Measurements from ENCODE around the gene PPP1R12C. TPM values are rescaled to one million over a fixed set of nuclear protein-coding genes. Genes with fewer than 3 reads are reported as not detected.
"Not testable (repeated sequence)": the region's sequence is repeated elsewhere in the genome, so short reads cannot be mapped to it uniquely, and the experiment has no call there.

PPP1R12C gene
- total RNA-seq, 1 experiment from 2014 or later = 41.5 TPM

DNA sequence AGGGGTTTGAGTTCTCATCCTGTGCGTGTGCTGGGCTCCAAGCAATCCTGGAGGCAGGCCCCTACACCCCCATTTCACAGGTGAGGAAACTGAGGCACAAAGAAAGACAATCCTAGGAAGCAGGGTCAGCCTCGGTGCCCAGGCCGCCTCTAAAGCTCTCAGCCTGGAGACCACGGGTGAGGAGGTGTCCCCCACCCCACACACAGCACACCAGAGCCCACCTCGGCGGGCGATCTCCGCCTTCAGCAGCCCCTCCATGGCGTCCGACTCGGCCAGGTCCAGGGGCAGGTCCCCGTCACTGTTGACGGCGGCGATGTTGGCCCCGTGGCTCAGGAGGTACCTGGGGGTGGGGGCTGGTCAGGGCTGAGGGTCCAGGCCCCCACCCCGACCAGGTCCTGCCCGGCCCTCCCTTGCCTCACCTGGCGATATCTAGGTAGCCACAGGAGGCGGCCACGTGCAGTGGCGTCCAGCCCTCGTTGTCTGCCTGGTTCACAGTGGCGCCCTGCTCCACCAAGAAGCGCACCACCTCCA is 5.1 kb downstream of the PPP1R12C start:
- DNase-seq (ENCODE audit: low read depth) = no peak

DNA sequence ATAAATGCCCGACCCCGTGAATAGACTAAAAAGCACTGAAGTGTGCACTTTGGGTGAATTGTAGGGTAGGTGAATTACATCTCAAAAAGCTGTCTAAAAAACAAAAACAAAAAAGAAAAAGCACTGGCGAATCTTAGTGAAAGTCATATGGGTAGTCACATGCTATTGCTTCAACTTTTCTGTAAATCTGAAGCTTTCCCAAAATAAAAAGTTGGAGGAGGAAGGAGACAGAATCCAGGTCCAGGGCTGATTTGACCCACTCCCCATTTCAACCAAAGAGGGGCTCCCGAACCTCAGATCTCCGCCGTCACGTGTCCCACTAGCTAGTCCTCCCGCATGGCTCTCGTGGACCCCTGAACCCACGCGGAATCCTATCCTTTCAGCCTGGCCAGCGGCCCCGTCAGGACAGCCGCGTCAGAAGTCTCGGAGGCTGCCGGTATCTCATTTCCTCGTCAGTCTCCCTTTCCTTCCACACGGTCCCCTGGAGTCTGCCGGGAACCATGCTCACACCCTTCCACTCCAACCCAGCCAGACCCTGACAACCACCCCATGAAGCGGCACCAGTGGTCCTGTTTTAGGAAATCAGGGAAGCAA is 6.1 kb downstream of the PPP1R12C start:
- no peak for DNase-seq (ENCODE audit: low read depth)

DNA sequence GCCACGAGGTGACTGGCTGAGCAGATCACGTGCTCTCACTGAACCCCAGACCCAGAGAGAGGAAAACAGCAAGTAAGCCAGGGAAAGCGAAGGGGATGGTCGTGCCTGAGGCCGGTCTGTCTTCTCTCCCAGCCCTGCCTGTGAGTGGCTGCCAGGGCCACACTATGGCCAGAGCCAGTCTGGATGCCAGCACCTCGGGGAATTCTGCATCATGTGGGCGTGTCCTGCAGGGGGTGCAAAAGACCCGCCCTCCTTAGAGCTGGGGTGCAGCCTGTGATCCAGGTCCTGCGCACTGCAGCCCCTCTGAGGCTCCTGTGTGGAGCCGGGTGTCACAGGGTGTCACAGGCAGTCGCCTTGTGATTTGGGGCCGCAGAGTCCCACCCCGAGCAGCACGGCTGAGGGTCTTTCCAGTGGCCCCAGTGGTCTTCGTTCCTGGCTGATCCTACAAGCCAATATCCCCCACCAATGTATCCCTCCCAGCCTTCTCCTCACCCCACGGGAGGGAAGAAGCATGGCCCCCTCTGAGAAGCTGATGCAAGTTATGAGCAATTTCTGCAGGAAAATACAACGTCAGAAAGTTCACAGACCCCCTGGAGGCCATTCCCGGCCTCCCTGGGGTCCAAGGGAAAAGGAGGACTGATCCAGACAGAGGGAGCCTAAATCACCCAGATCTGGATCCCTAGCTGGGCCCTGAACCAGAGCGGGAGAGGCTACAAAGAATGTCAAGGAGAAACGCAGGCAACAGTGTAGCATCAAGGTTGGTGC is 7.7 kb downstream of the PPP1R12C start:
- no peak for DNase-seq (ENCODE audit: low read depth)

DNA sequence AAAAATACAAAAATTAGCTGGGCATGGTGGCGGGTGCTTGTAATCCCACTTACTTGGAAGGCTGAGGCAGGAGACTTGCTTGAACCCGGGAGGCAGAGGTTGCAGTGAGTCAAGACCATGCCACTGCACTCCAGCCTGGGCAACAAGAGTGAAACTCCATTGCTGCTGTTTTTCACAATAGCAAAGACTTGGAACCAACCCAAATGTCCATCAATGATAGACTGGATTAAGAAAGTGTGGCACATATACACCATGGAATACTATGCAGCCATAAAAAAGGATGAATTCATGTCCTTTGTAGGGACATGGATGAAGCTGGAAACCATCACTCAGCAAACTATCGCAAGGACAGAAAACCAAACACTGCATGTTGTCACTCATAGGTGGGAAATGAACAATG is 10.2 kb downstream of the PPP1R12C start:
- DNase-seq (ENCODE audit: low read depth) = not testable (repeated sequence)

DNA sequence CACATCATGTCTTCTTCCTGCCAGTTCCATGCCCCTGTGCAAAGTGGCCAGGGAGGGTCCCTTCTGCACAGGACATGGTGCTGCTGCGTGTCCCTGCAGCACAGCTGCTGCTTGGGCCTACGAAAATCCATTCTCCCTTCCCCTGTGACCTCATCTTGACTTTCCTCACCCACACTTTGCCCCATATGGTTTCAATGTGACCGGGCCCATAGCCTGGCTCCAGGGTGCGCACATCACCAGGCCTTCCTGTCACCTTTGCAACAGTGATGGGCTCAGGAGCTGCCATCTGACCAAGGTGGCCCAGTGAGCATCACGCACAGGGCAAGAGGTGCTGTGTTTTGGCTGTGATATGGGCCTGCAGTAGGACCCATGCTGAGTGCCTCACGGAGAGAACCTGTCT is 10.8 kb downstream of the PPP1R12C start:
- DNase-seq (ENCODE audit: low read depth) = no peak

DNA sequence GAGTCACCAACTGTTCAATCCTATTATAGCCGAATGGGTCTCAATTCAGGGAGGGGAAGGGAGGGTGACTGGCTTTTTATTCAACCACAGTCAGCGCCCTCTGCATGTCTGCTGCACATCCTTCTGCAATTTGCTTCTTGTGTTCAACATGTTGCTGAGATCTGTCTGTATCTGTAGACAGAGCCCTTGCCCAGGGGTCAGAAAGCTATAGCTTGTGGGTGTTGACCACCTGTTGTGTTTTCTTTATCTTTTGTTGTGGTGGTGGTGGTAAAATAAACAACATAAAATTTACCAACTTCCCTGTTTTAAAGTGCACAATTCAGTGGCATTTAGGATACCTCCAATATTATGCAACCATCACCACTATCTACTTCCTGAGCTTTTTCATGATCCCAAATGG is 12.2 kb downstream of the PPP1R12C start:
- no peak for DNase-seq (ENCODE audit: low read depth)

DNA sequence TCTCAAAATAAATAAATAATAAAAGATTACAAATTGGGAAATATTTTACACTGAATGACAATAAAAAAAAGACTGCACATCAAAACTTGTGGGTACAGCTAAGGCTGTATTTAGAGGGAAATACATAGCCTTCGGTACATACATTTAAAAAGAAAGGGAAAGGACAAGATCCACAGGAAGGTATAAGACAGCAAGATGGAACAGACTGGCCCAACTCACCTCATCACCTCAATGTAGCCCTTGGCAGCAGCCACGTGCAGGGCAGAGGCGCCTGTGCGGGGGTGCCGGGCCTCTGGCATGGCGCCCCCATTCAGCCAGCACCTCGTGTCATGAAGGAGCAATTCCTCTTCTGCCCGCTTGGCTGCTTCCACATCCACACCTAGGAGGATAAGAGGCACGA is 14.2 kb downstream of the PPP1R12C start:
- DNase-seq (ENCODE audit: low read depth) = peak; percentile 1

DNA sequence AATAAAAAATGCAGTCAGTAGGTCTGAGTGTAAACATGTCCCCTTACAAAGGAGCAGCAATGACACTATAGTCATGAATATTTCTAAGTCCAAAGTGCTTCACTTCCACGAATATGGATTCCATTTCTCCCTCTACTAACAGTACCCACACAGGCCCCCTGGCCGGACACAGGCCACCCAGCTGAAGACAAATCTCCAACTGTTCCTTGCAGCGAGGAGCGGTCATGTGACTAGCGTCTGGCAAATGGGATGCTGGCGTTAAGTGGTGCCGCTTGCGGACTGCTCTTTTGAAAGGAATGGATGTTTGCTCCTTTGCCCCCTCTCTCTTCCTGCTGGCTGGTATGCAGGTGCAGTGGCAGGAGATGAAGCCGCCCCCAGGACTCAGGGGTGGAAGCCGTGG is 16.2 kb downstream of the PPP1R12C start:
- DNase-seq (ENCODE audit: low read depth) = no peak

DNA sequence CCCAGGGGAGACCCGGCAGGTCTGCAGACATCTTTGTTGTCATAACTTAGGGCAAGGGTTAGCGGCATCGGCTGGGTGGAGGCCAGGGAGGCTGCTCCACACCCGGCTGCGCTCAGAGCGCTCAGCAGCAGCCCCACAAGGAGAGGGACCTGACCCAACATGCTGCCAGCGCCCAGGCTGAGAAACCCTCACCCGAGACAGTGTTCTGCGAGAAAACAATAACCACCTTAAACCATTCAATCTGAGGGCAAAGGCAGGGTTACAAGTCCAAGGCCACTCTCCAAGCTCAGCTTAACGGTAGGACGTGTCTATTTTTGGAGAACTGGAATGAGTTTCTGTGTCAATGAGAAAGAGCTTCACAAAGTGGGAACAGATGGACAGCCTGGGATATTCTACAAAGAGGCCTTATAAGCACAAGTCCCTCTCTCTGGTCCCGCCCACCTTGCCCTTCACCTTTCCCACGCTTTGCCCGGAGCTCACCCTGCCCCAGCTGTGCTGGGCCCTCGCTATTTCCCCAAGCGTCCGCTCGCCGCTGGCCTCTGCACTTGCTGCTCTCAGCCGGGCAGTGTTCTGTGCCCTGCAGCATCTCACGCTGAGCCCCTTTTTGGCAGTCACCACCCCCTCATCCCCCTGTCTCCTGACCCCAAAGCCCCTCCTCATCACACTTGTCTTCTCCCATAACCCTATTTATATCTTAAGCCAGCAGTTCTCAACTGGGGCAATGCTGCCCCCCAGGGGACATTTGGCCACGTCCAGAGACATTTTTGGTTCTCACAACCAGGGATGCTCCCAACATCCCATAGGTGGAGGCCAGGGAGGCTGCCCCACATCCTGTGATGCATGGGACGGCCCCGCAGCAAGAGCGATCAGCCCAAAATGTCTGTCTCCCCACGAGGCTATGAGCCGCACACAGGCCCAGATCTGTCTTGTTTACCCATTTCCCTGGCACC is 17.6 kb downstream of the PPP1R12C start:
- no peak for DNase-seq (ENCODE audit: low read depth)

DNA sequence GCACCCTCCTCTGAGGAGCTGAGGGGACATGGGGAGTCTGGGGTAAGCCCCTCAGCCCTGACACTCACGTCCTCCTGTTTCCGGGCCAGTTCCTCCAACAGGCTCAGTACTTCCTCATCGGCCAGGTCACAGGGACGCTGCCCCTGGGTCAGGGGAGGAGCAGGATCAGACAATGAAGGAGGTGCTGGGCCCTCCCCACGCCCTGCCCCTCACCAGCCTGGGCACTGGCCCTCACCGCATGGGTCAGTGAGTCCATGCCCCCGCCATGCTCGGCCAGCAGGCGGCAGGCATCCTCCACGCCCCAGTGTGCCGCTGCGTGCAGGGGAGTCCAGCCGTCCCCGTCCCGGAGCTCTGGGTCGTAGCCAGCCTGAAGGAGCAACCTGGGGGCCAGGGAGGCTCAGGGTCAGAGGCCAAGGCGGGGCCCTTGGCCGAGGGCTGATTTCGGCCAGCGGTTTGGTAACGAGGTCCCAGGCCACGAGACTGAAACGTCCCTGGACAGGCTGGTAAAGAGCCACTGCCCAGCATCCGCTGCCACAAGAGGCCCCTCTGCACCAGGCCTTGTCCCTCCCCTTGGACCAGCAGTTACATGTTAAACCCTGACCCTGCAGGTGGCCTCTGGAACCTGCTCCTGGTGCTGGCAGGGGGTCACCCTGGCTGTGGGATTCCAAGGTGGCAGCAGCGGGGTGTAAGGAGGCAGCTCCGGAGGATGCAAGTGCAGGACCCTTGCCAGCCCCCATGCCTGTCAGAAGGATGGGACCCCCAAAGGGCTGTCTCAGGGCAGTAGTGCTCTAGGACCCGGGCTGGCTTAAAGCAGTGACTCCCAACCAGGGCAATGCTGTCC is 18.5 kb downstream of the PPP1R12C start:
- no peak for DNase-seq (ENCODE audit: low read depth)

DNA sequence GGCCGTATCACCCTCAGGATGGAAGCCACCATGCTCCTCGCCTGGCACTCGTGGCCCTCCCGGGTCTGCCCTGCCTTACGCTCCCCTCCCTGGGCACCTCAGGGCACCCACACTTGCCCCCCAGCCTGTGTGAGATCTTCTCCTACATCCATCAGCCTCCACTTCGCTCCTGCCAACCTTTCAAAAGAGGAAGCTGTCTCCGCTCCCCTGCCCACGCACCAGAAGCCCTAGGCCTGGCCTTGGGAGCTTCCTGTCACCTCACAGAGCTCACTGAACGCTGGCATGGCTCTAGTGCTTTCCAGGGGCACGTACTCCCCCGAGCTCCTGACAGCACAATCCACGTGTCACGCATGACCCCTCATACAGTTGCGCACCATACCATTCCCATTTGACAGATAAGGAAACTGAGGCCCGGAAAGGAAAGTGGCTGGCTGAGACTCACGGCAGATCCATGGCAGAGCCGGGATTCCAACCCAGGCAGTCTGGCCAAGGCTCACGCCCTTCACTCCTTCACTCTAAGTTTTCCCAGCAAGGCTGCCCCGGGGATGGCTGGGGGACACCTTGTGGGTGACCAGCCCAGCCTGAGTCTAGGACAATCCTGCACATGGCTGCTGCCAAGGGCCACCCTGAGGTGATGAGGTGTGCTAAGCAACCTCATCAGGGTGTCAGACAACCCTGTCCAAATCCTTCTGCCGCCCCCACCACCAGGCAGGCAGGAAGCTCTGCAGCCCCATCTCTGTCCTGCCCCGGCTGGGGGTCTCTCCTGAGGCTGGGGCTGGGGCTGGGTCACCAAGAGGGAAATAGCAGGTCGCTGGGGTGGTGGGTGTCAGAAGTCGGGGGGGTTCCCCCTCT is 19.3 kb downstream of the PPP1R12C start:
- DNase-seq (ENCODE audit: low read depth) = no peak

DNA sequence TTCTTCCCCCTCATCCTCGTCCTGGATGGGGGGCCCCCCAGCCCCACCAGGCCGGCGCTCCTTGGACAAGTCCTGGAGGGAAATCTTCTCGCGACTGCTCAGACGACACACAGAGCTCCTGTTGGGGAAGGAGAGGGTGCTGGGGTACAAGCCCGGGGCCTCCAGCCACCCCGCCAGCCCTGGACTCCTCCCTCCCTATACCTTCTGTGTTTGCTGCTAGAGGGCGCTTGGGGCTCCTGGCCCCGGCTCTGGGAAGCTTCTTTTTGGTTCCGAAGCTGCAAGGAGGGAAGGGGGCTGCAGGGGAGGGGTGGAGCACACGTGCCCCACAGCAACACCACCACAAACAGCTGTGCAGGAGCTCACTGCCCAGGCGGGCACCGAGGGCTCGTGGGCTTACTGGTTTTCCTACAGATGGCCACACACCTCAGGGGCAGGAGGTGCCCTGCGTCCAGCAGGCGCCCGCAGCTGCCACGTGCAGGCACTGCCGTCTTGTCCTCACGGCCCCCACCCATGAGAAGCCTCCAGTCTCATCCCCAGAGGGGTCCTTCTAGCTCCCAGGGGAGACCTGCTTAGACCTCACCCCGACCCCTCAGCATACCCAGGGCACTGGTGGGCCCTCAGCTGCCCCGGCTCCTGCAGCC is 21.3 kb downstream of the PPP1R12C start:
- no peak for DNase-seq (ENCODE audit: low read depth)

DNA sequence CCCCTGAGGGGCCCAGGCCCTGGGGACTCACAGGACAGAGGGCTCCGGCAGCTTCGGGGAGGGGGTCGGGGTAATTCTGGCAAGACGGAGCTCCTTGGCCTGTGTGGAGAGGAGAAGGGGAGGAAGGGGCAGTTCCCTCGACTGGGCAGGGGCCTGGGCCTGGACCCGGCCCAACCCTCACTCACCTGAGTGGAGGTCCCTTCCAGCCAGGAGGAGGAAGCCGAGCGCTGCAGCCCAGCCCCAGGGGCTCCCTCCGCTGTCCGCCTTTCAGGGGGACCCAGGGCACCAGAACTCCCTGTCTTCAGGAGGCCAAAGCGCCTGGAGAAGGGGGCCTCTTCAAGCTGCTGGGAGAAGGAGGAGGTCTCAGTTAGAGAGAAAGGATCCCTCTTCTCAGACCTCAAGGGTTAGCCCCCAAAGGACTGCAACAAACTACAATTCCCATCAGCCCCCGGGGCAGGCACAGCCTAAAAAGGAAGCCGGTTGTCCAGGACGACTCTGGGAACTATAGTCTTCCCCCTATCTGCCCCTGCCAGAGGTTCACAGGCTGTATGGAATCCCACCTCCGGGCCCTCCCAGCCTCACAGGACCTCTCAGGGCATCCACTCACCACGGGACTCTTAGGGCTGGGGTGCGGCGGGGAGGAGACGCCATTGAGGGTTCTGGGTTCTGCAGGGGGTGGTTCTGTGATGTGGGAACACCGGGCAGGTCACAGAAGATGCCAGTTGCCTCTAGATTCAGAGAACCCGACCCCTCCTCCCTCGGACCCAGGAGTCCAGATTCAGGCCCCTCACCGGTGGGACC is 22.0 kb downstream of the PPP1R12C start:
- no peak for DNase-seq (ENCODE audit: low read depth)

DNA sequence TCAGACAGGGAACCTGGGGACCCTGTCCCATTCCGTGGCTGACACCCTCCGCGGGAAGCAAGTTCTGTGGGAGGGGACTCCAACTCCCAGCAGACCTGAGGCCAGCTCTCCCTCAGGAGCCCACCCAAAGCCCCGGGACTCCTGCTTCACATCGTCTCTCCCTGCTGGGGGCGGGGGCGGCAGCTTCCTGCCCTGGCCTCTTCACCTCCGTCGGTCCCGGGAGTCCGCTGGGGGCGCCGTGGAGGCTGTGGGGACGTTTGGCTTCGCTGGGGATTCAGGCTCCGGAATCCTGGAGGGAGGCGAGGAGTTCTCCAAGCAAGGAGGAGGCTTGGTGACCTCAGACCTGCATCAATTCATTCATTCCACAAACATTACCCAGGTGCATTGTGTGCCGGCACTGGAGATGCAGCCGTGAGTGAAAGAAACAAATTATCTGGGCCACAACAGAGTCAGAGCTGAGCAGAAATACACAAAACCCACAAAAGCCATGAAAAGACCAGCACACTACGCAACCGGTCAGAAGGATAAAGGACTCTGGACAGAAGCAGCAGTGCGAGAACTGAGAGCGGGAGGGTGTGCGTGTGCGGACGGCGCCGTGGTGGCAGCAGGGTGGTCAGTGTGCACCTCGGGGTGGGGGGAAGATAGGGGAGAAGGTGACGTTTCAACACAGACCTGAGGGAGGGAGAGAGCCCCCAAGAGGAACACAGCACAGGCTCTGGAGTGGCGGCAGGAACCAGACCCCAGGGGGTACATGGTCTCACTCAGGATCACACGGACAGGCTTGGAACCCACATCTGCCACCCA is 22.8 kb downstream of the PPP1R12C start:
- no peak for DNase-seq (ENCODE audit: low read depth)

DNA sequence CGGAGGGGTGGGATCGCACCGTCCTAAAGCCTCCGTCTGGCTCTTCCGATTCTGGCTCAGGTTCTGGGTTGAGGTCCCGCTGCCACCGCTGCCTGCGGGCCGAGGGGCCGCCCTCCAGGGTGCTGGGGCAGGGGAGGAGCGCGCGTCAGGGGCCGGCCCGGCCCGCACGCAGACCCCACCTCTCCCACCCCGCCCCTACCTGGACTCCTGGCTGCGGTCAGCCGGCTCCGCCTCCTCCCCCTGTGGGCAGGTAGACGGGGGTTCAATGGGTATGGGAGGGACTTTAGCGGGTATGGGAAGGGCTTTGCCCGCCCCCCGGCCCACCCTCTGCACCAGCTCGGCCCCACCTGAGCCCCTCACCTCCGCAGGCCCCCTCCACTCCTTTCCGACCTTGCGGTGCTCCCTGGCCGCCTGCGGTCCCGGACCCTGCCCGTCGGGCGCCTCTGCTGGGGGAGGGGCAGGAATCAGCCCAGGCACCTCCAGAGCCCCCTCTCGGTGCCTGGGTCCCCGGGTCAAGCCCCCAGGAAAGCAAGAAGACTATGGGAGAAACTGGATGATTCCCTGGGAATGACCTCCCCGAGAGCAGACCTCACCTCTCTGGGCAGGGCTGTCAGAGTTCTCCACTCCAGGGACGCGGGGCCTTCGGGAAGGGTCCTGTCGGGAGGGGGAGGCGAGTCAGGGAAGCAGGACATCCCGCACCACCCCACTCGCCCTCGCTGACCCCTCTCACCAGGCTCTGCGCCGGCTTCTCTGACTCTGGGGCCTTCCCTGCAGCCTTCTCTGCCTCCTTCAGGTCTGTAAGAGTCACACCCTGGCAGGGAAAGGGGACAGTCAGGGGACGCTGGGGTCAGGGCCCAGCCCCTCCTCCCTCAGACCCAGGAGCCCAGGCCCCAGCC is 24.8 kb downstream of the PPP1R12C start:
- DNase-seq (ENCODE audit: low read depth) = no peak

DNA sequence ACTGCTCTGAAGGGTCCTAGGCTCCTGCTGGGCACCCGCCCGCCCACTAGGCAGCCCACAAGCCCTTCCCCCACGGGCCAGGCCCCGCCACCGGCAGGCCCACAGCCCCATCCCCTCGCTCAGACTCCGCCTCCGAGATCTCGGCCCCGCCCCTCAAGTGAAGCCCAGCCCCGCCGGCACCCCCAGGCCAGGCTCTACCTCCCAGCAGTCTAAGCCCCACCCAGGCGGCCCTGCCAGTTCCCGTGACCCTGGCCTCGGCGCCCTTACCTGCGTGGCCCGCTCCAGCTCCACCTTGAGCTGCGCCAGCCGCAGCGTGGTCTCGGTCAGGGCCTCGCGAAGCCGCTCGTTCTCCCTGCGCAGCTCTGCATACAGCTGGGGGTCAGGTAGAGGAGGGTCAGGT is 25.5 kb downstream of the PPP1R12C start:
- no peak for DNase-seq (ENCODE audit: low read depth)

Data from Daoy (cell line).